Neural cell (in vitro differentiated cells): Measurements from ENCODE around the gene MSMP. TPM values are rescaled to one million over a fixed set of nuclear protein-coding genes. Genes with fewer than 3 reads are reported as not detected.

ENCODE experiments used
- H2AFZ ChIP-seq: fragments of 200-600, 300-800 bp; sonication (generic), shearing (Covaris generic); 2 replicates; pipeline ENCODE4 v1.6.0; 2014; ENCODE audit warnings: low read depth, mild to moderate bottlenecking, antibody characterized with exemption, low read length, moderate library complexity
- H3F3A ChIP-seq: fragments of 200-600 bp; shearing (Covaris generic); 2 replicates; pipeline ENCODE4 v1.6.1; 2016; ENCODE audit warnings: mild to moderate bottlenecking, moderate library complexity, mixed read lengths, antibody characterized with exemption, low read length; ENCODE audit not compliant: insufficient read depth, poor library complexity, severe bottlenecking
- H3K27ac ChIP-seq: fragments of 200-600, 300-800 bp; sonication (generic), shearing (Covaris generic); 2 replicates; pipeline ENCODE4 v1.5.1; 2014; ENCODE audit warnings: mild to moderate bottlenecking, low read length, moderate library complexity
- H3K27me3 ChIP-seq: fragments of 300-800, 200-600 bp; sonication (generic), shearing (Covaris generic); 2 replicates; pipeline ENCODE4 v1.6.0; 2014; ENCODE audit warnings: mild to moderate bottlenecking, low read depth, low read length, moderate library complexity; ENCODE audit not compliant: insufficient read depth
- H3K36me3 ChIP-seq: fragments of 300-800, 200-600 bp; sonication (generic), shearing (Covaris generic); 2 replicates; pipeline ENCODE4 v1.5.1; 2014; ENCODE audit warnings: mild to moderate bottlenecking, antibody characterized with exemption, low read length, moderate library complexity; ENCODE audit not compliant: insufficient read depth
- H3K4me2 ChIP-seq: fragments of 300-800, 200-600 bp; sonication (generic), shearing (Covaris generic); 2 replicates; pipeline ENCODE4 v1.6.0; 2014; ENCODE audit warnings: mild to moderate bottlenecking, low read length
- H3K4me3 ChIP-seq: fragments of 300-800, 200-600 bp; sonication (generic), shearing (Covaris generic); 2 replicates; pipeline ENCODE4 v1.5.1; 2014; ENCODE audit warnings: mild to moderate bottlenecking, low read length, moderate library complexity
- H3K79me2 ChIP-seq: fragments of 200-600 bp; shearing (Covaris generic); replicated peaks from 2 replicates; pipeline ENCODE4 v1.6.0; 2014; ENCODE audit warnings: mild to moderate bottlenecking, low read length, moderate library complexity; ENCODE audit not compliant: insufficient read depth
- H3K9ac ChIP-seq: fragments of 300-800, 200-600 bp; sonication (generic), shearing (Covaris generic); 2 replicates; pipeline ENCODE4 v1.6.1; 2016; ENCODE audit warnings: mild to moderate bottlenecking, low read length, mixed read lengths
- H3K9me2 ChIP-seq: fragments of 200-600 bp; shearing (Covaris generic); 2 replicates; pipeline ENCODE4 v1.6.1; 2016; ENCODE audit warnings: mild to moderate bottlenecking, low read length, mixed read lengths; ENCODE audit not compliant: insufficient read depth
- H3K9me3 ChIP-seq: fragments of 200-600, 300-800 bp; sonication (generic), shearing (Covaris generic); 2 replicates; pipeline ENCODE4 v1.6.1; 2016; ENCODE audit warnings: mild to moderate bottlenecking, mixed run types, low read length, moderate library complexity, mixed read lengths
- H4K20me1 ChIP-seq: fragments of 200-600 bp; shearing (Covaris generic); 2 replicates; pipeline ENCODE4 v1.6.1; 2016; ENCODE audit warnings: mild to moderate bottlenecking, mixed run types; ENCODE audit not compliant: insufficient read depth
- EP300 ChIP-seq: fragments of 450-650 bp; conservative IDR thresholded peaks from 2 replicates; pipeline ENCODE4 v1.6.1; 2014; ENCODE audit warnings: antibody characterized with exemption, mild to moderate bottlenecking, moderate library complexity; ENCODE audit not compliant: poor library complexity, severe bottlenecking
- EZH2 ChIP-seq: fragments of 200-600, 300-800 bp; shearing (Covaris generic), sonication (generic); IDR thresholded peaks from 2 replicates; pipeline ENCODE4 v1.6.1; 2014; ENCODE audit warnings: antibody characterized with exemption, low read length, borderline replicate concordance, mild to moderate bottlenecking; ENCODE audit not compliant: insufficient read depth, poor library complexity, severe bottlenecking
- MXI1 ChIP-seq: fragments of 450-650 bp; conservative IDR thresholded peaks from 2 replicates; pipeline ENCODE4 v1.6.1; 2014; ENCODE audit warnings: antibody characterized with exemption, mild to moderate bottlenecking; ENCODE audit not compliant: poor library complexity, severe bottlenecking
- POLR2AphosphoS5 ChIP-seq: IDR thresholded peaks from 2 replicates; pipeline ENCODE4 v1.6.1; 2012
- RAD21 ChIP-seq: fragments of 450-650 bp; conservative IDR thresholded peaks from 2 replicates; pipeline ENCODE4 v1.6.1; 2014; ENCODE audit warnings: antibody characterized with exemption, mild to moderate bottlenecking, moderate library complexity
- SMC3 ChIP-seq: fragments of 450-650 bp; conservative IDR thresholded peaks from 2 replicates; pipeline ENCODE4 v1.6.1; 2014; ENCODE audit warnings: antibody characterized with exemption, mild to moderate bottlenecking, moderate library complexity; ENCODE audit not compliant: poor library complexity
- TAF1 ChIP-seq: IDR thresholded peaks from 2 replicates; pipeline ENCODE4 v1.6.1; 2012; ENCODE audit warnings: low read depth
- polyA plus RNA-seq: library from polyadenylated mRNA; depleted of rRNA; stranded (reverse); fragments of >200 nt; gene quantifications from 2 replicates; pipeline ENCODE4 v1.2.3, GENCODE V29; 2014
- TF ChIP-seq, protein P1 (sequence below): IDR thresholded peaks from 2 replicates; pipeline ENCODE4 v1.6.1; 2012; ENCODE audit warnings: borderline replicate concordance
- TF ChIP-seq, protein P2 (sequence below): fragments of 450-650 bp; IDR thresholded peaks from 2 replicates; pipeline ENCODE4 v1.5.1; 2014; ENCODE audit warnings: antibody characterized with exemption, mild to moderate bottlenecking, moderate library complexity; ENCODE audit not compliant: poor library complexity, severe bottlenecking

Gene MSMP
- polyA plus RNA-seq, 1 donor from 2014 or later, result not detected

DNA sequence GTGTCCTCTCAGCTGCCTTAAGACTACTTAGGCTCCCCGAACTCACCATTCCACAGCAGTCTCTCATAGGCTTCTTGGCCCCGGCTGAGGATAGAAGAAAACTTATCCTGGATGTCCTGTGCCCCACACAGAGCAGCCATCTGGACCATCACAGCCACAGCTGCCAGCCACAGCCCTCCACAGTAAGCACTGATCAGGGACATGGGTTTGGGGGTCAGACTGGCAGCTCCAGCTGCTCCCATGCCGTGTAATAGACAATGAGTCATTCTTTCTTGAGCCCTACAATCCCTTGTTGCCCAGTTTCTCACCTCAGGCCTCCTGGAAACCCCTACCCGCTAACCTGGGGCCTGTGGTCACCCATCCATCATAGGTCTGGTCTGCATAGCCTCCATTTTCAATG is 15.9 kb downstream of the MSMP start:
- Histone ChIP-seq H3K4me3 (no peak overlapping the region), H3K36me3 (no peaks in the 10 kb centered on the region), H3K9me3 (no peaks in the 10 kb centered on the region), H3K79me2 (no peaks in the 10 kb centered on the region), H3K9ac (no peak overlapping the region), H3F3A (no peaks in the 10 kb centered on the region), H3K4me2 (no peak overlapping the region), H3K27me3 (no peaks in the 10 kb centered on the region), H3K27ac (no peak overlapping the region), H3K9me2 (no peaks in the 10 kb centered on the region), H4K20me1 (no peaks in the 10 kb centered on the region), H2AFZ (no peak overlapping the region)
- TF ChIP-seq EP300, result no peak
- TF ChIP-seq, protein P1, sequence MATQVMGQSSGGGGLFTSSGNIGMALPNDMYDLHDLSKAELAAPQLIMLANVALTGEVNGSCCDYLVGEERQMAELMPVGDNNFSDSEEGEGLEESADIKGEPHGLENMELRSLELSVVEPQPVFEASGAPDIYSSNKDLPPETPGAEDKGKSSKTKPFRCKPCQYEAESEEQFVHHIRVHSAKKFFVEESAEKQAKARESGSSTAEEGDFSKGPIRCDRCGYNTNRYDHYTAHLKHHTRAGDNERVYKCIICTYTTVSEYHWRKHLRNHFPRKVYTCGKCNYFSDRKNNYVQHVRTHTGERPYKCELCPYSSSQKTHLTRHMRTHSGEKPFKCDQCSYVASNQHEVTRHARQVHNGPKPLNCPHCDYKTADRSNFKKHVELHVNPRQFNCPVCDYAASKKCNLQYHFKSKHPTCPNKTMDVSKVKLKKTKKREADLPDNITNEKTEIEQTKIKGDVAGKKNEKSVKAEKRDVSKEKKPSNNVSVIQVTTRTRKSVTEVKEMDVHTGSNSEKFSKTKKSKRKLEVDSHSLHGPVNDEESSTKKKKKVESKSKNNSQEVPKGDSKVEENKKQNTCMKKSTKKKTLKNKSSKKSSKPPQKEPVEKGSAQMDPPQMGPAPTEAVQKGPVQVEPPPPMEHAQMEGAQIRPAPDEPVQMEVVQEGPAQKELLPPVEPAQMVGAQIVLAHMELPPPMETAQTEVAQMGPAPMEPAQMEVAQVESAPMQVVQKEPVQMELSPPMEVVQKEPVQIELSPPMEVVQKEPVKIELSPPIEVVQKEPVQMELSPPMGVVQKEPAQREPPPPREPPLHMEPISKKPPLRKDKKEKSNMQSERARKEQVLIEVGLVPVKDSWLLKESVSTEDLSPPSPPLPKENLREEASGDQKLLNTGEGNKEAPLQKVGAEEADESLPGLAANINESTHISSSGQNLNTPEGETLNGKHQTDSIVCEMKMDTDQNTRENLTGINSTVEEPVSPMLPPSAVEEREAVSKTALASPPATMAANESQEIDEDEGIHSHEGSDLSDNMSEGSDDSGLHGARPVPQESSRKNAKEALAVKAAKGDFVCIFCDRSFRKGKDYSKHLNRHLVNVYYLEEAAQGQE, result no peak
- TF ChIP-seq TAF1, result no peak
- no peak for TF ChIP-seq RAD21
- TF ChIP-seq, protein P2, sequence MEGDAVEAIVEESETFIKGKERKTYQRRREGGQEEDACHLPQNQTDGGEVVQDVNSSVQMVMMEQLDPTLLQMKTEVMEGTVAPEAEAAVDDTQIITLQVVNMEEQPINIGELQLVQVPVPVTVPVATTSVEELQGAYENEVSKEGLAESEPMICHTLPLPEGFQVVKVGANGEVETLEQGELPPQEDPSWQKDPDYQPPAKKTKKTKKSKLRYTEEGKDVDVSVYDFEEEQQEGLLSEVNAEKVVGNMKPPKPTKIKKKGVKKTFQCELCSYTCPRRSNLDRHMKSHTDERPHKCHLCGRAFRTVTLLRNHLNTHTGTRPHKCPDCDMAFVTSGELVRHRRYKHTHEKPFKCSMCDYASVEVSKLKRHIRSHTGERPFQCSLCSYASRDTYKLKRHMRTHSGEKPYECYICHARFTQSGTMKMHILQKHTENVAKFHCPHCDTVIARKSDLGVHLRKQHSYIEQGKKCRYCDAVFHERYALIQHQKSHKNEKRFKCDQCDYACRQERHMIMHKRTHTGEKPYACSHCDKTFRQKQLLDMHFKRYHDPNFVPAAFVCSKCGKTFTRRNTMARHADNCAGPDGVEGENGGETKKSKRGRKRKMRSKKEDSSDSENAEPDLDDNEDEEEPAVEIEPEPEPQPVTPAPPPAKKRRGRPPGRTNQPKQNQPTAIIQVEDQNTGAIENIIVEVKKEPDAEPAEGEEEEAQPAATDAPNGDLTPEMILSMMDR, result no peak
- no peak for TF ChIP-seq SMC3
- TF ChIP-seq MXI1, result no peak
- no peak for TF ChIP-seq EZH2
- no peak for TF ChIP-seq POLR2AphosphoS5

DNA sequence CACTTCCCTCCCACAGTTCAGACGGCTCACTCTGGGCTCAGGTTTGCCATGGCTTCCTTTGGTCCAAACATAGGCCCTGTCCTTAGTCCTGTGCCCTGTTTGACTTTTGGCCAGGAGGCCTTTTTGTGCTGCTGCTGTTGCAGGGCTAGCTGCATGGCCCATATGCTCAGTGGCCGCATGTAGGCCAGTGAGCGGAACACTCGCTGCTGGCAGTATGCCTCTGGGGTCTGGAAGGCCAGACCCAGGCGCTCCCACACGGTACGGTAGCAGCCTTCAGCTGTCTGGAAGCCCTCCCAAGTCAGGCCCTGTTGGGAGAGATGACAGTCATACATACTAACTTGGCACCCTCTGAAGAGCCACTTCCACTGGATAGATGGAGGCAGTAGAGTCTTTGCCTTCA is 16.9 kb downstream of the MSMP start:
- no peak overlapping the region for H3K4me2 ChIP-seq
- no peaks in the 10 kb centered on the region for H3K36me3 ChIP-seq
- H4K20me1 ChIP-seq, result no peaks in the 10 kb centered on the region
- H3K27ac ChIP-seq, result no peak overlapping the region
- no peak overlapping the region for H3K9ac ChIP-seq
- H2AFZ ChIP-seq, result no peak overlapping the region
- H3K9me2 ChIP-seq, result no peaks in the 10 kb centered on the region
- no peaks in the 10 kb centered on the region for H3F3A ChIP-seq
- H3K4me3 ChIP-seq, result no peak overlapping the region
- no peaks in the 10 kb centered on the region for H3K9me3 ChIP-seq
- H3K79me2 ChIP-seq, result no peaks in the 10 kb centered on the region
- TF ChIP-seq TAF1 (no peak), POLR2AphosphoS5 (no peak), RAD21 (no peak), SMC3 (no peak), EP300 (no peak), EZH2 (no peak), MXI1 (no peak)
- TF ChIP-seq, protein P2, result no peak
- TF ChIP-seq, protein P1, result no peak
- no peaks in the 10 kb centered on the region for H3K27me3 ChIP-seq
